ENCODE data around the gene HEATR5A. TPM values are rescaled to one million over a fixed set of nuclear protein-coding genes. Genes with fewer than 3 reads are reported as not detected.

The HEATR5A gene
- total and polyA plus RNA-seq, 9 of the 15 experiments (the other 6 are each of a cell fraction or from before 2014, with no cell fraction given): 8.0 to 50.9 (median 23.0) TPM

GRCh38 chr14:31461545-31461944, 41.2 kb upstream of the HEATR5A start (continued):
- TF ChIP-seq ZBTB1 (CRISPR knock-in tag; IDR thresholded peaks at IDR 0.05; ENCODE audit: borderline replicate concordance, low read depth) (no peak), KLF1 (tag; IDR thresholded peaks at IDR 0.05) (no peak), SAP30 (IDR thresholded peaks at IDR 0.05; ENCODE audit: borderline replicate concordance, insufficient read depth, low read depth, low read length, poor library complexity, severe bottlenecking) (no peak), ILF3 (IDR thresholded peaks at IDR 0.05; ENCODE audit: borderline replicate concordance) (no peak), ZNF398 (CRISPR knock-in tag; IDR thresholded peaks at IDR 0.05) (no peak), SP1 (CRISPR knock-in tag; IDR thresholded peaks at IDR 0.05) (no peak), MITF (IDR thresholded peaks at IDR 0.05) (no peak), NCOA4 (IDR thresholded peaks at IDR 0.05; ENCODE audit: partially characterized antibody) (no peak), BRF1 (IDR thresholded peaks at IDR 0.05; ENCODE audit: borderline replicate concordance, extremely low read depth, insufficient read length) (no peak), ZNF583 (CRISPR knock-in tag; IDR thresholded peaks at IDR 0.05) (no peak)
